GM18505 (cell line): Measurements from ENCODE around the gene KRTAP10-10.

Experiments used
- ATAC-seq: cut with Tn5 transposase; IDR thresholded peaks from one replicate; pipeline ENCODE4 v1.9.1; 2021; ENCODE audit not compliant: unreplicated experiment
- POLR2A ChIP-seq: IDR thresholded peaks from 4 replicates; pipeline ENCODE4 v1.6.1; 2011; ENCODE audit warnings: borderline replicate concordance; ENCODE audit not compliant: insufficient read depth, insufficient read length; ENCODE audit errors: extremely low read depth

Gene KRTAP10-10

GRCh38 chr21:44647222-44647552 is 10.0 kb downstream of the KRTAP10-10 start:
- no peak for ATAC-seq
- TF ChIP-seq POLR2A, result no peak

DNA sequence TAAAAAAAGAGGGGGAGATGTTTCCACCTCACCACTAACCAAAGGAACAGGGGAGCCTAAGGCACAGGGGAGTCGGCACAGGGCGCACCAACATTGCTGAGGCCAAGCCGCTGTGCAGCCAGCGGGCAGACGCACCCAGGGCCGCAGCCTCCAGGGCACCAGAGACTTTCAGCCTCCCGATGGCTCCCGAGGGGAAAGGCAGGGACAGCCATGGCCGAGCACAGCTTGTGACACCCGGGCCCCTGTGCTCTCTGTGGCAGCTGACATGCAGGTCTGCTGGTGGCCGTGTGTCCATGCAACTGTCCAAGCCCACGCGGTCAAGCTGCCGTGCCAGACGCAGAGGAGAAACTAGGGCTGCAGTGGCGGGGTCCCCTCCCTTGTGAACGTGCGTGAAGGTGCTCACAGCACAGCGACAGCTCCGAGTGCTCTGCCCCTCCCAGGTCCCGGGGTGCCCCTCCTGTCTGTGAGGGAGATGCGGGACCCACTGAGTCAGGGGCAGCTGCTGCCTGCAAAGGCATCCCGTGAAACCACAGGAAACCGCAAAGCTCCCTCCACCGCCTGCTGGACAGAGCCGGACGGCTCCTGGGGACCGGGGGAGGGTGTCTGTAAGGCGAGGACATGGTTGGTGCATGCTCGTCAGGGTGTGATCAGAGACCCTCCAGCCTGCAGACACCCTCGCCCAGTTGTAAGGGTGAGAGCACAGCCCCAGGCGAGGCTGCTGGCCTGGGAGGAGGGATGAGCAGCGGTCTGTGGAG is 11.6 kb downstream of the KRTAP10-10 start:
- no peak for ATAC-seq
- no peak for TF ChIP-seq POLR2A

GRCh38 chr21:44649521-44650100 is 12.5 kb downstream of the KRTAP10-10 start:
- TF ChIP-seq POLR2A, result no peak
- ATAC-seq, result no peak

DNA sequence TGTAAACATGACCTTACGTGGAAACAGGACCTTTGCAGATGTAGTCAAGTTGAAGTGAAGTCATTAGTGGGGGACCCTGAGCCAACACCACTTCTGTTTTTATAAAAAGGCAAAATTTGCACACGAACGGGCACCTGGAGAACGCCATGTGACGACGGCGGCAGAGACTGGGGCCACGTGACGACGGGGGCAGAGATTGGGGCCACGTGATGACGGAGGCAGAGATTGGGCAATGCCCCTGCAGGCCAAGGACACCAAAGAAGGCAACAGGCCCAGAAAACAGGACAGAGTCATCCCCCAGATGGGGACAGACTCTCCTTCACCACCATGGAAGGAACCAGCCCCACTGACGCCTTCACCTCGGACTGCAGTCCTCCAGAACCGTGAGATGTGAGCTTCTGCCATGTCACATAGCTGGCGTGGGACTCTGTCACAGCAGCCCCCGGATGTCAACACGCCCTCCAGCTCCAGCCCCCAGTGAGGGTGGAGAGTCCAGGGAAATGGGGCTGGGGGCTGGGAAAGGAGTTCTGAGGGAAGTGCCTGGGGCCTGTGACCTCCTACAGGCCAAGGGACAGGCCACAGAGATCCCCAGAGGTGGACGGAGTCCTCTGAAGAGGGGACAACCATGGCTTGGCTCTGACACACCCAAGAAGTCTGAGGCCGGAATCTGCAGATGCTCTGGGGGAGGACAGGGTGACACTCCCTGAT is 13.3 kb downstream of the KRTAP10-10 start:
- TF ChIP-seq POLR2A, result no peak
- no peak for ATAC-seq

GRCh38 chr21:44650973-44651675 is 14.0 kb downstream of the KRTAP10-10 start:
- ATAC-seq, result no peak
- no peak for TF ChIP-seq POLR2A

DNA sequence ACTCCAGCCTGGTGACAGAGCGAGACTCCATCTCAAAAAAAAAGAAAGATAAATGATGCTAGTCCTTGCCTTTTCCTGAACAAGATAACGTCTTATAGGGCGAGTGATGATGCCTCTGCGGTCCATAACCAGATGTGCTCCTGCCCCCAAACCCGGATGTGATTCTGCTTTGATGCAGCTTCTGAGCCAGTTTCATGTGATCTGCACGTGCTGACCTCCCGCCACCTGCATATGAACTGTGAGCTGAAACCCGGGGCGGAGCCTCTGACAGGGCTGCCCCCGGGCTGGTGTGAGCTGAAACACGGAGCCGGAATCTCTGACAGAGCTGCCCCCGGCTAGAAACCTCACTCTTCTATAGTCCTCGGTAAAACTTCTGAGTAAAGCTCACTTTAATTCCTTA is 16.0 kb downstream of the KRTAP10-10 start:
- TF ChIP-seq POLR2A, result no peak
- no peak for ATAC-seq

GRCh38 chr21:44653656-44654575 is 16.8 kb downstream of the KRTAP10-10 start:
- ATAC-seq, result no peak

DNA sequence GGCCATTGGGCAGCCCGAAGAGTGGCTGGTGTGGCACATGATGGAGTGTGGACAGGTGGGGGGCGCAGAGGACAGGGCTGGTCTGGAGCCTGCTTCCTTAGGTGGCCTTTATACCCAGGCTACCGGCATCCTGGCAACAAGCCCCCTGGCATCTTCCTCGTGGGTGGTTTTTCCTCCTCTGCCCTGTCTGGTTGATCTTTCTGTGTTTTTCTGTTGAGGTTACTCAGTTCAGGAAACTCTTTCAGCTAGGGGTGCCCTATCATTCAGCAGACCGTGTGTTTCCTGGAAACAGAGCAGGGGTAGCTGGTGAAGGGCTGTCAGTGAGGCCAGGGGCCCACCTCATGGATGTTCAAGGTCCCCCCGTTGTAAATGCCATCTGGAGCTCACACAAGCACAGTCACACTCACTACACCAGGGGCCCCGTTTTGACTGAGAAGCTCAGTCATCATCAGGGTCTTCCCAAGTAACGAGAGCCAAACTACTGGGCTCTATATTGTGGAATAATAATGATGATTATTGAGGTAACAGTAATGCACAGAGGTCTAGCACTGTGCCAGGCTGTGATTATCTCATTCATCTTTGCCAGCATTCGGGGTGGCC is 17.5 kb downstream of the KRTAP10-10 start, which contains the start of gene KRTAP12-4:
Gene KRTAP12-4 (minus strand): TSS at position 84 of the 600 bp plus-strand sequence. CDS start 45 bp downstream, at position 39.
- TF ChIP-seq POLR2A, result no peak
- ATAC-seq, result no peak

More at GRCh38 chr21:44653656-44654575, 16.8 kb downstream of the KRTAP10-10 start:
- TF ChIP-seq POLR2A, result no peak

GRCh38 chr21:44656868-44657267 is 19.7 kb downstream of the KRTAP10-10 start:
- no peak for ATAC-seq
- TF ChIP-seq POLR2A, result no peak

DNA sequence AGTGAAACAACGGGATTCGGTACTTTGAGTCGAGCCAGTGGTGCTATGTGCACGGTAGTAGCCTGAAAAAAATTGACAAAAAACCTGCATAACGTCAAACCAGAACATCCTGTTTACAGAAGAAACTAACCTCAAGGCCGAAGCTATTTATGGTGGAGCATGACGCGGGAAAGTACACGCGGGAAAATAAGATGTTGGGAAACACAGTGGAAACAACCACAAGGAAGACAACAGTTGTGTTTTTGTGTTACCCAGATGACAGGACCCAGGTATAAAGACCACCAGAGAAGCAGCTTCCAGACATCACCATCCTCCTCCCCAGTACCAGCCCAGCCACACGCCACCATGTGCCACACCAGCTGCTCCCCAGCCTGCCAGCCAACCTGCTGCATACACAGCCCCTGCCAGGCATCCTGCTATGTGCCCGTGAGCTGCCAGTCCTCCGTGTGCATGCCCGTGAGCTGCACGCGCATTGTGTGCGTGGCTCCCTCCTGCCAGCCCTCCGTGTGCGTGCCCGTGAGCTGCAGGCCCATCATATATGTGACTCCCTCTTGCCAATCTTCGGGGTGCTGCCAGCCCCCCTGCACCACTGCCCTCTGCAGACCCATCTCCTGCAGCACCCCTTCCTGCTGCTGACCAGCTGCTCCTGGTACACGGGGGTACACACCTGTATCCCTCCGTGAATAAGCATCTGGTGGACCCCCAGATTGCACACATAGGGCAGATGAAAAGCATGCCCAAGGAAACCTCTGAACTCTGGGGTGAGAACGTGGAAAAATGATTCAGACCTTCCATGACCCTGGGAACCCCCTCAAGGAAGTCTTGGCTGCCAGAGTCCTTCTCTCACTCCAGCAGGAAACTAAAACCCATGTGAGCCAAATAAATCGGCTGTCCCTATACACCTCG is 20.7 kb downstream of the KRTAP10-10 start, which contains the start of gene KRTAP12-3:
Gene KRTAP12-3 (plus strand): TSS at position 298 of the 906 bp plus-strand sequence. CDS start 48 bp downstream, at position 346.
- ATAC-seq, result no peak
- no peak for TF ChIP-seq POLR2A

DNA sequence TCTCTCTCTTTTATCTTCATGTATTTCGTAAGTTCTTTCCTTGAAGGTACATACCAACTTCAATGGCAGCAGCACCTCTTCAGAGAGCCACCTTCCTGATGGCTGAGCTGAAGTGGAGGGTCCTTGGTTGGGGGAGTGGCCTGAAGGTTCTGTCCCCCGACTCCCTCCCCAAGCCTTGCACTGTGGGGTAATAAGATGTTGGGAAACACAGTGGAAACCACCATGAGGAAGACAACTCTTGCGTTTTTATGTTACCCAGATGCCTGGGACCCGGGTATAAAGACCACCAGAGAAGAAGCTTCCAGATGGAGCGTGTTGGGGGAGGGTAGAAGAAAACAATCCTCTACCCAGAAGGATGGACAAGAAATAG is 21.4 kb downstream of the KRTAP10-10 start:
- ATAC-seq, result no peak
- TF ChIP-seq POLR2A, result no peak
